GM12872 (cell line): ENCODE data around the gene CIDEB.
A peak's percentile ranks its signal among the peaks of the same experiment; 100 is the strongest.

ENCODE experiments used
- CTCF ChIP-seq: IDR thresholded peaks from 3 replicates; pipeline ENCODE4 v1.5.1; 2011; ENCODE audit warnings: low read depth, mild to moderate bottlenecking, low read length, moderate library complexity; ENCODE audit not compliant: insufficient read depth

The CIDEB gene

GRCh38 chr14:24271834-24272263, 35.9 kb downstream of the CIDEB start:
- no peak for TF ChIP-seq CTCF

- TF ChIP-seq CTCF = peak; percentile 86
Observed at GRCh38 chr14:24271134-24271833, 36.5 kb downstream of the CIDEB start, which contains the start of gene RABGGTA. Gene RABGGTA, minus strand, starts transcription at chr14:24271597. Its CDS starts 482 bp downstream, at chr14:24271115.

GRCh38 chr14:24270537-24271133, 37.1 kb downstream of the CIDEB start:
- no peak for TF ChIP-seq CTCF

- no peak for TF ChIP-seq CTCF
Observed at GRCh38 chr14:24269910-24270536, 37.8 kb downstream of the CIDEB start.

GRCh38 chr14:24269368-24269767, 38.4 kb downstream of the CIDEB start:
- no peak for TF ChIP-seq CTCF

- no peak for TF ChIP-seq CTCF
Observed at GRCh38 chr14:24268225-24268624, 39.6 kb downstream of the CIDEB start.

- TF ChIP-seq CTCF = no peak
Observed at GRCh38 chr14:24267516-24267915, 40.3 kb downstream of the CIDEB start.
